Muscle layer of colon (tissue), 2 donors: ENCODE results near the gene ZFAND4.

ENCODE experiments used
- H3K27ac ChIP-seq: one replicate; pipeline ENCODE4 v1.7.0; 2013; ENCODE audit warnings: low read depth, mild to moderate bottlenecking, low read length, moderate library complexity
- H3K27me3 ChIP-seq, 2 donors: one replicate each; pipeline ENCODE4 v1.7.0; 2013; ENCODE audit warnings: low read length in 2 of 2, mild to moderate bottlenecking in 2 of 2; ENCODE audit not compliant: insufficient read depth in 2 of 2, control insufficient read depth in 1 of 2
- H3K36me3 ChIP-seq: one replicate; pipeline ENCODE4 v1.7.0; 2013; ENCODE audit warnings: mild to moderate bottlenecking, low read length; ENCODE audit not compliant: insufficient read depth
- H3K4me1 ChIP-seq: one replicate; pipeline ENCODE4 v1.7.0; 2013; ENCODE audit warnings: mild to moderate bottlenecking, low read length; ENCODE audit not compliant: insufficient read depth
- H3K4me3 ChIP-seq, 2 donors: one replicate each; pipeline ENCODE4 v1.7.0; 2013; ENCODE audit warnings: low read length in 2 of 2, low read depth in 1 of 2, mild to moderate bottlenecking in 1 of 2, moderate library complexity in 1 of 2
- H3K9ac ChIP-seq: one replicate; pipeline ENCODE4 v1.7.0; 2013; ENCODE audit warnings: low read length
- H3K9me3 ChIP-seq: one replicate; pipeline ENCODE4 v1.7.0; 2013; ENCODE audit warnings: mild to moderate bottlenecking, low read length
- donor health status: abdominal sarcoma.
- donor health status: Adenocarcinoma of cecum.

The ZFAND4 gene

DNA sequence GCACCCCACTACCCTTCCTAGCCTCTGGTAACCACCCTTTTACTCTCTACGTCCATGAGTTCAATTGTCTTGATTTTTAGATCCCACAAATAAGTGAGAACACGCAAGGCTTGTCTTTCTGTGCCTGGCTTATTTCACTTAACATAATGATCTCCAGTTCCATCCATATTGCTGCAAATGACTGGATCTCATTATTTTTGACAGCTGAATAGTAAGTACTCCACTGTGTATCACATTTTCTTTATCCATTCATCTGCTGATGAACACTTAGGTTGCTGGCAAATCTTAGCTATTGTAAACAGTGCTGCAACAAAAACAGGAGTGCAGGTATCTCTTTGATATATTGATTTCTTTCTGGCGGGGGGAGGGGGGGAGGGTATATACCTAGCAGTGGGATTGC, 106.2 kb downstream of the ZFAND4 start:
- no peaks in the 10 kb centered on the region for H3K36me3 ChIP-seq
- H3K9me3 ChIP-seq: no peaks in the 10 kb centered on the region
- no peak overlapping the region for H3K4me3 ChIP-seq
- H3K27me3 ChIP-seq: no peaks in the 10 kb centered on the region
- no peak overlapping the region for H3K9ac ChIP-seq
- H3K4me1 ChIP-seq: no peaks in the 10 kb centered on the region
- H3K27ac ChIP-seq: no peak overlapping the region
